Ovary (tissue), 3 donors: Measurements from ENCODE around the gene PKP1.

Experiments
- POLR2A ChIP-seq: fragments of 450-650 bp; IDR thresholded peaks from one replicate; pipeline ENCODE4 v1.6.1; 2017; ENCODE audit warnings: antibody characterized with exemption, mild to moderate bottlenecking, moderate library complexity
- TF ChIP-seq, protein P1 (sequence below), 3 donors: fragments of 450-650 bp in 2 of 3; fragments of 200-600 bp in 1 of 3; IDR thresholded peaks; one replicate each; pipeline versions ENCODE4 v1.5.1 to v1.8.0; 2016 to 2022; ENCODE audit warnings: antibody characterized with exemption in 3 of 3, mild to moderate bottlenecking in 1 of 3
- donor health status: DM: no; HTN: no; CAD: no.

DNA sequence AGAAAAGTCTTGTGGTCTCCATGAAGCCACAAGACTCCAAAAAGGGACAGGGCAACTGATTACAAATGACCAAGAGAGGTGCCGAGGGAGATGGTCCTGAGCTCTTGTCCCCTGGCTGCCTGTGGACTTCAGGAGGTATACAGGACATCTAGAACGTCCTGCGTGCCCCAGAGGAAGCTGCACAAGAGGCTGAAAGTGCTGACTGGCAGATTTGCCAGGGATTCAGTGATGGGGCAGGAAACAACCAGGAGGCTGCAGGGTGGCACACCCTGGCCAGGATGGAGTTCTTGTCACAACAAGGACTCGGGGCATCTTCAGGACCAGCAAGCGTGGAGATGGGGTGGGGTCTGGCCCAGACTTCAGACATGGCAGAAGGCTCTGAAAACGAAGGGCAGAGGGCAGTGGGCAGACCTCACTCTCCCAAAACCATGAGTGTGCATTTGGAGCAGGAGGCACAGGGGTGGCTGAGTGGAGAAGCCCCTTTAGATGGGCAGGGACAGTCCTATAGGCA lies 13.4 kb upstream of the PKP1 start:
- no peak for TF ChIP-seq POLR2A
- TF ChIP-seq, protein P1, sequence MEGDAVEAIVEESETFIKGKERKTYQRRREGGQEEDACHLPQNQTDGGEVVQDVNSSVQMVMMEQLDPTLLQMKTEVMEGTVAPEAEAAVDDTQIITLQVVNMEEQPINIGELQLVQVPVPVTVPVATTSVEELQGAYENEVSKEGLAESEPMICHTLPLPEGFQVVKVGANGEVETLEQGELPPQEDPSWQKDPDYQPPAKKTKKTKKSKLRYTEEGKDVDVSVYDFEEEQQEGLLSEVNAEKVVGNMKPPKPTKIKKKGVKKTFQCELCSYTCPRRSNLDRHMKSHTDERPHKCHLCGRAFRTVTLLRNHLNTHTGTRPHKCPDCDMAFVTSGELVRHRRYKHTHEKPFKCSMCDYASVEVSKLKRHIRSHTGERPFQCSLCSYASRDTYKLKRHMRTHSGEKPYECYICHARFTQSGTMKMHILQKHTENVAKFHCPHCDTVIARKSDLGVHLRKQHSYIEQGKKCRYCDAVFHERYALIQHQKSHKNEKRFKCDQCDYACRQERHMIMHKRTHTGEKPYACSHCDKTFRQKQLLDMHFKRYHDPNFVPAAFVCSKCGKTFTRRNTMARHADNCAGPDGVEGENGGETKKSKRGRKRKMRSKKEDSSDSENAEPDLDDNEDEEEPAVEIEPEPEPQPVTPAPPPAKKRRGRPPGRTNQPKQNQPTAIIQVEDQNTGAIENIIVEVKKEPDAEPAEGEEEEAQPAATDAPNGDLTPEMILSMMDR (IDR thresholded peaks at IDR 0.05): no peak
